Mucosa of rectum (tissue), 2 donors: Measurements from ENCODE around the gene ACSM6.
"Not testable (repeated sequence)": the region's sequence is repeated elsewhere in the genome, so short reads cannot be mapped to it uniquely, and the experiment has no call there.

Experiments used
- H3K27ac ChIP-seq, 2 donors: one replicate each; pipeline ENCODE4 v1.7.0; 2013; ENCODE audit warnings: inconsistent platforms in 2 of 2, low read depth in 2 of 2, low read length in 2 of 2
- H3K27me3 ChIP-seq, 2 donors: one replicate each; pipeline ENCODE4 v1.7.0; 2013; ENCODE audit warnings: low read length in 2 of 2; ENCODE audit not compliant: control insufficient read depth in 2 of 2, insufficient read depth in 2 of 2
- H3K36me3 ChIP-seq, 2 donors: one replicate each; pipeline ENCODE4 v1.7.0; 2013; ENCODE audit warnings: low read length in 2 of 2; ENCODE audit not compliant: control insufficient read depth in 2 of 2, insufficient read depth in 2 of 2
- H3K4me1 ChIP-seq, 2 donors: one replicate each; pipeline ENCODE4 v1.7.0; 2013; ENCODE audit warnings: low read length in 2 of 2, mild to moderate bottlenecking in 1 of 2; ENCODE audit not compliant: control insufficient read depth in 2 of 2, insufficient read depth in 2 of 2
- H3K4me3 ChIP-seq, 2 donors: one replicate each; pipeline ENCODE4 v1.7.0; 2013; ENCODE audit warnings: low read length in 2 of 2
- H3K9ac ChIP-seq, 2 donors: one replicate each; pipeline ENCODE4 v1.7.0; 2013; ENCODE audit warnings: low read length in 2 of 2, low read depth in 1 of 2, mild to moderate bottlenecking in 1 of 2
- H3K9me3 ChIP-seq, 2 donors: one replicate each; pipeline ENCODE4 v1.7.0; 2013; ENCODE audit warnings: low read length in 2 of 2; ENCODE audit not compliant: control insufficient read depth in 2 of 2
- donor health status: healthy.
- donor health status: Normal muscosa, but diverticular disease.

ACSM6 gene

GRCh38 chr10:95230677-95231586 is 36.9 kb downstream of the ACSM6 start:
- not testable (repeated sequence) for H3K27ac ChIP-seq, H3K9me3 ChIP-seq, H3K4me1 ChIP-seq, H3K27me3 ChIP-seq
- Histone ChIP-seq H3K36me3 (peaks cover 12 to 22% of the 10 kb centered on the region in 2 donors), H3K4me3 (peak overlapping the region; percentile 45 to 78), H3K9ac (peak overlapping the region; percentile 30 to 32)

GRCh38 chr10:95233377-95234034 is 39.5 kb downstream of the ACSM6 start:
- no peak overlapping the region for H3K4me3 ChIP-seq
- peaks cover 32 to 45% of the 10 kb centered on the region in 2 donors for H3K36me3 ChIP-seq
- H3K27me3 ChIP-seq: no peaks in the 10 kb centered on the region
- peaks cover 0 to 3% of the 10 kb centered on the region in 2 donors for H3K4me1 ChIP-seq
- no peak overlapping the region for H3K27ac ChIP-seq
- H3K9me3 ChIP-seq: no peaks in the 10 kb centered on the region
- no peak overlapping the region for H3K9ac ChIP-seq

- Histone ChIP-seq H3K27me3 (no peaks in the 10 kb centered on the region), H3K4me1 (peaks cover 0 to 4% of the 10 kb centered on the region in 2 donors), H3K9ac (no peak overlapping the region), H3K9me3 (no peaks in the 10 kb centered on the region), H3K27ac (no peak overlapping the region), H3K36me3 (peaks cover 37 to 47% of the 10 kb centered on the region in 2 donors), H3K4me3 (no peak overlapping the region)
Measured at GRCh38 chr10:95234951-95235350, 40.9 kb downstream of the ACSM6 start.

GRCh38 chr10:95235676-95236067 is 41.6 kb downstream of the ACSM6 start:
- Histone ChIP-seq H3K4me1 (peaks cover 0 to 4% of the 10 kb centered on the region in 2 donors), H3K9ac (no peak overlapping the region), H3K9me3 (no peaks in the 10 kb centered on the region), H3K4me3 (no peak overlapping the region), H3K27me3 (no peaks in the 10 kb centered on the region), H3K36me3 (peaks cover 42 to 54% of the 10 kb centered on the region in 2 donors), H3K27ac (no peak overlapping the region)

- no peak overlapping the region for H3K9ac ChIP-seq
- H3K9me3 ChIP-seq: no peaks in the 10 kb centered on the region
- no peak overlapping the region for H3K27ac ChIP-seq
- peaks cover 0 to 4% of the 10 kb centered on the region in 2 donors for H3K4me1 ChIP-seq
- no peaks in the 10 kb centered on the region for H3K27me3 ChIP-seq
- H3K4me3 ChIP-seq: no peak overlapping the region
- H3K36me3 ChIP-seq: peaks cover 49 to 61% of the 10 kb centered on the region in 2 donors
Measured at GRCh38 chr10:95236068-95236903, 42.2 kb downstream of the ACSM6 start.

- Histone ChIP-seq H3K4me1 (peaks cover 0 to 4% of the 10 kb centered on the region in 2 donors), H3K9ac (peak overlapping the region in 1 of 2 donors; percentile 4), H3K36me3 (peaks cover 57 to 68% of the 10 kb centered on the region in 2 donors), H3K27me3 (no peaks in the 10 kb centered on the region), H3K27ac (no peak overlapping the region), H3K4me3 (no peak overlapping the region), H3K9me3 (no peaks in the 10 kb centered on the region)
Measured at GRCh38 chr10:95237376-95238170, 43.5 kb downstream of the ACSM6 start.

- H3K36me3 ChIP-seq: peaks cover 60 to 70% of the 10 kb centered on the region in 2 donors
Measured at GRCh38 chr10:95240096-95240495, 46.1 kb downstream of the ACSM6 start.

GRCh38 chr10:95240811-95241210 is 46.8 kb downstream of the ACSM6 start:
- Histone ChIP-seq H3K4me1 (peaks cover 0 to 9% of the 10 kb centered on the region in 2 donors), H3K27me3 (no peaks in the 10 kb centered on the region), H3K4me3 (no peak overlapping the region), H3K9ac (no peak overlapping the region), H3K36me3 (peaks cover 66 to 78% of the 10 kb centered on the region in 2 donors), H3K27ac (no peak overlapping the region), H3K9me3 (no peaks in the 10 kb centered on the region)

More at GRCh38 chr10:95240096-95240495, 46.1 kb downstream of the ACSM6 start:
- not testable (repeated sequence) for H3K9ac ChIP-seq, H3K9me3 ChIP-seq, H3K4me3 ChIP-seq, H3K27me3 ChIP-seq, H3K27ac ChIP-seq, H3K4me1 ChIP-seq

GRCh38 chr10:95241533-95241932 is 47.5 kb downstream of the ACSM6 start:
- Histone ChIP-seq H3K27ac (no peak overlapping the region), H3K36me3 (peaks cover 69 to 80% of the 10 kb centered on the region in 2 donors), H3K4me1 (peaks cover 0 to 9% of the 10 kb centered on the region in 2 donors), H3K9ac (no peak overlapping the region), H3K9me3 (no peaks in the 10 kb centered on the region), H3K4me3 (no peak overlapping the region), H3K27me3 (no peaks in the 10 kb centered on the region)
